Right lobe of liver (tissue), 6 donors: Measurements from ENCODE around the gene MYRIP. TPM values are rescaled to one million over a fixed set of nuclear protein-coding genes. Genes with fewer than 3 reads are reported as not detected.

Experiments used
- ATAC-seq, 4 donors: fragments of 200-7000 bp; cut with Tn5 transposase; one replicate each; pipeline ENCODE4 v1.9.1; 2020; ENCODE audit warnings: mild to moderate bottlenecking in 4 of 4, moderate library complexity in 4 of 4
- DNase-seq, 3 donors: peaks; one replicate each; pipeline ENCODE4 v3.0.0-alpha.2; 2020
- H3K27ac ChIP-seq, 3 donors: fragments of 200-600 bp; one replicate each; pipeline ENCODE4 v1.8.0; 2022
- H3K27me3 ChIP-seq, 2 donors: fragments of 200-600 bp; one replicate each; pipeline ENCODE4 v1.8.0; 2022
- H3K36me3 ChIP-seq, 4 donors: fragments of 200-600 bp; sonication (generic) in 1 of 4; one replicate each; pipeline versions ENCODE4 v1.5.1 to v1.8.0; 2017 to 2022; ENCODE audit warnings: control low read depth in 1 of 4
- H3K4me1 ChIP-seq, 4 donors: fragments of 200-600 bp; sonication (generic) in 1 of 4; one replicate each; pipeline versions ENCODE4 v1.5.1 to v1.8.0; 2017 to 2022; ENCODE audit warnings: control low read depth in 1 of 4
- H3K4me3 ChIP-seq, 3 donors: fragments of 200-600 bp; one replicate each; pipeline ENCODE4 v1.8.0; 2022
- H3K9me3 ChIP-seq, 4 donors: fragments of 200-600 bp; sonication (generic) in 1 of 4; one replicate each; pipeline versions ENCODE4 v1.5.1 to v1.8.0; 2017 to 2022; ENCODE audit warnings: control low read depth in 1 of 4
- POLR2A ChIP-seq: fragments of 450-650 bp; IDR thresholded peaks from one replicate; pipeline ENCODE4 v1.6.1; 2017; ENCODE audit warnings: antibody characterized with exemption, mild to moderate bottlenecking
- WGBS: methylation state at CpG from one replicate; pipeline ENCODE4 v1.1.6; 2018; ENCODE audit warnings: low coverage, low lambda C conversion rate; ENCODE audit not compliant: insufficient coverage; ENCODE audit errors: missing lambda C conversion rate; 5-methylcytosine and 5-hydroxymethylcytosine counted together
- intact Hi-C, 2 donors: fragments of 100-400 bp; cut with DNase I; formaldehyde crosslinking; loops; one replicate each; pipeline versions ENCODE4 v1.11.2 to v1.14.1; 2022
- total RNA-seq, 6 experiments: library from RNA; depleted of rRNA in 2 of 6; stranded (reverse); fragments of >200 nt in 2 of 6; fragmentation: NEBNext Ultra II Directional in 3 of 6; extraction: Animal tissue kit (Norgen Biotek cat#: 25700) in 3 of 6; gene quantifications; one replicate each; pipeline versions ENCODE4 v1.1.0 to v1.2.4, GENCODE V29; 2016 to 2023
- TF ChIP-seq, protein P1 (sequence below), 4 donors: fragments of 200-600 bp in 3 of 4; fragments of 450-650 bp in 1 of 4; IDR thresholded peaks; one replicate each; pipeline versions ENCODE4 v1.5.1 to v1.8.0; 2016 to 2022; ENCODE audit warnings: antibody characterized with exemption in 4 of 4, mild to moderate bottlenecking in 2 of 4
- donor health status: DM: no; HTN: yes; CAD: no.
- donor health status: DM: no; HTN: no; CAD: no.
- donor health status: DM: no; HTN: no; CAD: no.
- donor health status: DM: no; HTN: yes; CAD: no.
- donor health status: DM: no; HTN: yes; CAD: no.

MYRIP gene
- total RNA-seq, 6 experiments from 2014 or later, result 14.3 to 23.2 (median 19.0) TPM

DNA sequence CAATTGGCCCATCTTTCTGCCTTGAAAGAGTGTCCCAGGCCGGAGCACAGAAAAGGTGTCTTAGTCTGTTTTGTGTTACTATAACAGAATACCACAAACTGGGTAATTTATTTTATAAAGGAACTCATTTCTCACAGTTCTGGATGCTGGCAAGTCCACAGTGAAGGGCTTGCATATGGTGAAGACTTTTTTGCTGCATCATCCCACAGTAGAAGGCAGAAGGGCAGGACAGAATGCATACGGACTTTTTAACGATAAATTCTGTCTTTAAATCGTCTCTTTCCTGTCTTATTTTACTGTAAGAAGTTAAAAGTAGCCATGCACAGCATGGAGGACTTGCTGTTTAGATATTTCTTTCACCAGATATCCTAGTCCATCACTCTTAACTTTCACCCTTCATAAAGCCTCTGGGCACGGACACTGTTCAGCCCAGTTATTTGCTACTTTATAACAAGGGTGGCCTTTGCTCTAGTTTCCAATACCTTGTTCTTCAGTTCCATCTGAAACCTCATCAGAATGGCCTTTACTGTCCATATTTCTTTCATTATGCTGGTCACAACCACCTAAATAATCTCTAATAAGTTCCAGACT is 489.8 kb downstream of the MYRIP start:
- Histone ChIP-seq H3K27me3 (no peaks in the 10 kb centered on the region), H3K4me1 (no peaks in the 10 kb centered on the region), H3K27ac (no peak overlapping the region), H3K9me3 (no peaks in the 10 kb centered on the region), H3K36me3 (no peaks in the 10 kb centered on the region), H3K4me3 (no peak overlapping the region)
- 75% methylated on average over 5 of the region's 5 CpGs for WGBS
- ATAC-seq, result no peak
- TF ChIP-seq, protein P1, sequence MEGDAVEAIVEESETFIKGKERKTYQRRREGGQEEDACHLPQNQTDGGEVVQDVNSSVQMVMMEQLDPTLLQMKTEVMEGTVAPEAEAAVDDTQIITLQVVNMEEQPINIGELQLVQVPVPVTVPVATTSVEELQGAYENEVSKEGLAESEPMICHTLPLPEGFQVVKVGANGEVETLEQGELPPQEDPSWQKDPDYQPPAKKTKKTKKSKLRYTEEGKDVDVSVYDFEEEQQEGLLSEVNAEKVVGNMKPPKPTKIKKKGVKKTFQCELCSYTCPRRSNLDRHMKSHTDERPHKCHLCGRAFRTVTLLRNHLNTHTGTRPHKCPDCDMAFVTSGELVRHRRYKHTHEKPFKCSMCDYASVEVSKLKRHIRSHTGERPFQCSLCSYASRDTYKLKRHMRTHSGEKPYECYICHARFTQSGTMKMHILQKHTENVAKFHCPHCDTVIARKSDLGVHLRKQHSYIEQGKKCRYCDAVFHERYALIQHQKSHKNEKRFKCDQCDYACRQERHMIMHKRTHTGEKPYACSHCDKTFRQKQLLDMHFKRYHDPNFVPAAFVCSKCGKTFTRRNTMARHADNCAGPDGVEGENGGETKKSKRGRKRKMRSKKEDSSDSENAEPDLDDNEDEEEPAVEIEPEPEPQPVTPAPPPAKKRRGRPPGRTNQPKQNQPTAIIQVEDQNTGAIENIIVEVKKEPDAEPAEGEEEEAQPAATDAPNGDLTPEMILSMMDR (IDR thresholded peaks at IDR 0.05), result no peak
- no peak for TF ChIP-seq POLR2A
- intact Hi-C loops, result no loop called here
- DNase-seq, result no peak

DNA sequence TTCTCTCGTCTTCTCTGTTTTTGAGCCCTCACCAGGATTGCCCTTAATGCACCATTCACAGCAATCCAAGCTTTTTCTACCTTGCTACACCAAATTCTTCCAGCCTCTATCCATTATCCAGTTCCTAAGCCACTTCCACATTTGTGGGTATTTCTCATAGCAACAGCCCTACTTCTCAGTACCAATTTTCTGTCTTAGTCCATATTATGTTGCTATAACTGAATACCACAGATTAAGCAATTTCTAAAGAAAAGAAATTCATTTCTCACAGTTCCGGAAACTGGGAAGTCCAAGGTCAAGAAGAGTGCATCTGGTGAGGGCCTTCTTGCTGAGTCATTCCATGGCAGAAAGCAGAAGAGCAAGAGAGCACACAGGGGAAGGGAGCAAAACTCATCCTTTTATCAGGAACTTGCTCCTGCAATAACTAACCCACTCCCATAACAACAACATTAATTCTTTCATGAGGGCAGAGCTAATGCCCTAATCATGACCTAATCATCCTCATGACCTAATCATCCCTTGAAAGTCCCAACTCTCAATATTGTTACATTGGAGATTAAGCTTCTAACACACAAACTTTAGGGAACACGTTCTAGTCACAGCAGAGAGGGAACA is 490.4 kb downstream of the MYRIP start:
- no peak for TF ChIP-seq POLR2A
- TF ChIP-seq, protein P1 (IDR thresholded peaks at IDR 0.05), result no peak
- DNase-seq (no peak), ATAC-seq (peak; percentile 82 to 92 (median 86))
- no peak overlapping the region for H3K4me3 ChIP-seq
- 52% methylated on average over 3 of the region's 3 CpGs for WGBS
- H3K27ac ChIP-seq, result no peak overlapping the region
- H3K9me3 ChIP-seq, result no peaks in the 10 kb centered on the region
- no peaks in the 10 kb centered on the region for H3K36me3 ChIP-seq
- intact Hi-C loops, result no loop called here
- no peaks in the 10 kb centered on the region for H3K4me1 ChIP-seq
- no peaks in the 10 kb centered on the region for H3K27me3 ChIP-seq

DNA sequence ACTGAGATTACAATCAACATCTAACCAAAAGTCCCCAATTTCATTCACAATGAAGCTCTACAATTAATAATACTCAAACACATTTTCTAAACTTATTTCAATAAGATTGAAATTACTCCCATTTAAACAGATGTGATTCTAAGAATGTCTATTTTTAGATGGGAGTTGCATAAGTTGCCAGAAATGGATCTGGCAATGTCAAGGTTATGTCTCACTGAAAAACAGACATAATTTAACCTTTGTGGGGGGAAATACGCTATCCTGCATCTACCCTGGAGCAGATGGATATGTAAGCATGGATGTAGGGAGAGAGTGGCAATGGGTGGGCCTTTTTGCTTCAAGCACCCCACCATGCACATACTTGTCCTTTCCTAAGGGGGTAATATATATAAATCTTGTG is 493.4 kb downstream of the MYRIP start:
- TF ChIP-seq POLR2A, result no peak
- TF ChIP-seq, protein P1 (IDR thresholded peaks at IDR 0.05), result no peak
- Histone ChIP-seq H3K27ac (no peak overlapping the region), H3K9me3 (no peaks in the 10 kb centered on the region), H3K36me3 (no peaks in the 10 kb centered on the region), H3K4me1 (no peaks in the 10 kb centered on the region), H3K4me3 (no peak overlapping the region), H3K27me3 (no peaks in the 10 kb centered on the region)
- intact Hi-C loops, result no loop called here
- no peak for DNase-seq
- 70% methylated on average over 1 of the region's 1 CpG for WGBS
- no peak for ATAC-seq

DNA sequence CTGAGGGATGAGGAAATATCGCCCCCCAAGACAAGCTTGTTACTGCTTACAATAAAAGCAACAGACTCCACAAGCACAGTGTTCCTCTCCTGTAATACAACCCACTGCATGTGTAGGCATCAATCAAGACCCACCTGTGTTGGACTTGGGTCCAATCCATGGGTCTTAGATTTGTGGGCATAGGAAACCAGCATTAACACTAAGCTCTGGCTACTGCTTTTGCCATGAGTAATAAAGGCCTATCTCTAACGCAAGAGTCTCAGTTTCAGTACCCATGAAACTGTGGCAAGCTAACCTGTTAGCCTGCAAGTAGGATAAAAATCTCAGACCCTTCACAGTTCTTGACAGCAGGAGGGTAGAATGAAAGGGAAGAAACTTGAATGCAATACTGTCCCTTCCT is 494.9 kb downstream of the MYRIP start:
- Histone ChIP-seq H3K27me3 (no peaks in the 10 kb centered on the region), H3K9me3 (no peaks in the 10 kb centered on the region), H3K27ac (no peak overlapping the region), H3K4me3 (no peak overlapping the region), H3K36me3 (no peaks in the 10 kb centered on the region), H3K4me1 (no peaks in the 10 kb centered on the region)
- DNase-seq (no peak), ATAC-seq (no peak)
- intact Hi-C loops, result no loop called here
- WGBS, result 67% methylated on average over 1 of the region's 2 CpGs
- TF ChIP-seq, protein P1 (IDR thresholded peaks at IDR 0.05), result no peak
- TF ChIP-seq POLR2A, result no peak
